ENCODE results near the gene HTR3D. TPM values are rescaled to one million over a fixed set of nuclear protein-coding genes. Genes with fewer than 3 reads are reported as not detected.
A peak's percentile ranks its signal among the peaks of the same experiment; 100 is the strongest.

HTR3D gene
- total and polyA plus RNA-seq, 2 of the 4 experiments (the other 2 are of a cell fraction), result not detected

DNA sequence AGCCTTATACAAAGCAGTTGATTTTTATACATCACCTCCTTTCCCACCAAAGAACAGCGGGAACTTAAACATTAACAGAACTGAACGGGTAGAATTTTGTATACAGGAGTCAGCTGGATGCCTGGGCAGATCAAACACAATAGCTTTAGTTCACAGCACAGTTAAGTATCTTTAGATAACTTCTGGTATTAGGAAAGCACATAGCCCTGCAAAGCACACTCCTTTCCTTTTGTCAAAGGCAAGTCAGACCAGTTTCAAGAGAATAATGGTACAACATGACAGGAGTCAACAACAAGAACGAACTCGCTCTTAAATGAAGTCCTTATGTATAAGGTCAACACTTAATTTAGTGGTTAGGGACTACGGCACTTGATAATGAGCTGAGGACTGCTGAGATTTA lies 40.1 kb upstream of the HTR3D start (continued):
- TF ChIP-seq NFE2L2 (IDR thresholded peaks at IDR 0.05; ENCODE audit: low read depth, low read length) (no peak), MAZ (IDR thresholded peaks at IDR 0.05; ENCODE audit: borderline replicate concordance, low read depth, low read length) (no peak)

DNA sequence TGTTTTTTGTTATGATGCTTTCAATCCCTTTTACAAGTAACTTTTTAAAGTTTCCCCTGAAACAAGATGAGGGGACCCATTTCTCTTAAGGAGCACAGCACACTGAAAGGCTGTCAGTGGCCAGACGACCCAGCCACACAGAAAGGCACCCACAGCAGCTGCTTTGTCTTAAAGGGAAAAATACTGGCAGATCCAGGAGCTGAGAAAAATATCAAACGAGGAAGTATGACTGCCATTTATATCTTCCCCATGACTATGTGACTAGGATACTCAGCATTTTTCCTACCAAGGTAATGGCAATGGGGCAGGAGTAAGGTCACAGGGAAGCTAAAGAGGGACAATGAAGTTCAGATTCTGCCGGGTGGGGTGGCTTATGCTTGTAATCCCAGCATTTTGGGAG lies 29.8 kb upstream of the HTR3D start:
- H2BK20ac ChIP-seq (ENCODE audit: low read depth, low read length), result no peak overlapping the region
- ChIA-PET POLR2A (ENCODE audit: unreplicated experiment) (no interaction called here), CTCF (no interaction called here)
- H3K14ac ChIP-seq (replicated peaks; ENCODE audit: low read depth, low read length), result no peak overlapping the region
- H2AFZ ChIP-seq (replicated peaks; ENCODE audit: low read length, poor library complexity), result no peak overlapping the region
- 0 out of 2 replicates have a peak overlapping the region, but pooled peaks have one; percentile 41 for H4K5ac ChIP-seq (ENCODE audit: low read depth, low read length)
- BruUV-seq (replicated peaks), result no TSS peak
- peaks cover 26% of the 10 kb centered on the region for H3K9me1 ChIP-seq (ENCODE audit: insufficient read depth, low read length)
- H2BK5ac ChIP-seq (ENCODE audit: low read depth, low read length, poor library complexity, severe bottlenecking), result no peak overlapping the region
- H3K27me3 ChIP-seq (ENCODE audit: control insufficient read depth, insufficient read depth, low read length), result no peaks in the 10 kb centered on the region
- no peak overlapping the region for H3K56ac ChIP-seq (ENCODE audit: extremely low read depth, insufficient read depth, low read length)
- no peak overlapping the region for H3K9ac ChIP-seq (ENCODE audit: low read depth, low read length)
- 0 out of 2 replicates have a peak overlapping the region, but pooled peaks have one; percentile 28 for H2BK120ac ChIP-seq (ENCODE audit: low read depth, low read length)
- TF ChIP-seq, protein P1, sequence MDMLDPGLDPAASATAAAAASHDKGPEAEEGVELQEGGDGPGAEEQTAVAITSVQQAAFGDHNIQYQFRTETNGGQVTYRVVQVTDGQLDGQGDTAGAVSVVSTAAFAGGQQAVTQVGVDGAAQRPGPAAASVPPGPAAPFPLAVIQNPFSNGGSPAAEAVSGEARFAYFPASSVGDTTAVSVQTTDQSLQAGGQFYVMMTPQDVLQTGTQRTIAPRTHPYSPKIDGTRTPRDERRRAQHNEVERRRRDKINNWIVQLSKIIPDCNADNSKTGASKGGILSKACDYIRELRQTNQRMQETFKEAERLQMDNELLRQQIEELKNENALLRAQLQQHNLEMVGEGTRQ (IDR thresholded peaks at IDR 0.05; ENCODE audit: low read depth, low read length), result no peak
- TF ChIP-seq MXI1 (IDR thresholded peaks at IDR 0.05; ENCODE audit: borderline replicate concordance, low read depth, low read length) (no peak), RFX5 (IDR thresholded peaks at IDR 0.05; ENCODE audit: low read depth, low read length) (no peak), RAD21 (IDR thresholded peaks at IDR 0.05; ENCODE audit: low read length) (no peak), RCOR1 (IDR thresholded peaks at IDR 0.05; ENCODE audit: insufficient replicate concordance, low read length) (no peak), MAFK (IDR thresholded peaks at IDR 0.05; ENCODE audit: low read depth, low read length) (no peak), POLR2A (IDR thresholded peaks at IDR 0.05; ENCODE audit: low read depth, low read length) (no peak), FOS (IDR thresholded peaks at IDR 0.05; ENCODE audit: low read depth, low read length) (no peak), CHD1 (IDR thresholded peaks at IDR 0.05; ENCODE audit: low read depth, low read length) (no peak), NFE2L2 (IDR thresholded peaks at IDR 0.05; ENCODE audit: low read depth, low read length) (no peak)
- TF ChIP-seq, protein P2, sequence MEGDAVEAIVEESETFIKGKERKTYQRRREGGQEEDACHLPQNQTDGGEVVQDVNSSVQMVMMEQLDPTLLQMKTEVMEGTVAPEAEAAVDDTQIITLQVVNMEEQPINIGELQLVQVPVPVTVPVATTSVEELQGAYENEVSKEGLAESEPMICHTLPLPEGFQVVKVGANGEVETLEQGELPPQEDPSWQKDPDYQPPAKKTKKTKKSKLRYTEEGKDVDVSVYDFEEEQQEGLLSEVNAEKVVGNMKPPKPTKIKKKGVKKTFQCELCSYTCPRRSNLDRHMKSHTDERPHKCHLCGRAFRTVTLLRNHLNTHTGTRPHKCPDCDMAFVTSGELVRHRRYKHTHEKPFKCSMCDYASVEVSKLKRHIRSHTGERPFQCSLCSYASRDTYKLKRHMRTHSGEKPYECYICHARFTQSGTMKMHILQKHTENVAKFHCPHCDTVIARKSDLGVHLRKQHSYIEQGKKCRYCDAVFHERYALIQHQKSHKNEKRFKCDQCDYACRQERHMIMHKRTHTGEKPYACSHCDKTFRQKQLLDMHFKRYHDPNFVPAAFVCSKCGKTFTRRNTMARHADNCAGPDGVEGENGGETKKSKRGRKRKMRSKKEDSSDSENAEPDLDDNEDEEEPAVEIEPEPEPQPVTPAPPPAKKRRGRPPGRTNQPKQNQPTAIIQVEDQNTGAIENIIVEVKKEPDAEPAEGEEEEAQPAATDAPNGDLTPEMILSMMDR (conservative IDR thresholded peaks at IDR 0.05; ENCODE audit: low read depth, low read length), result no peak
- H2AK5ac ChIP-seq (ENCODE audit: low read depth, low read length), result no peak overlapping the region; the same call in 1 of the 2 replicates
- H3K27ac ChIP-seq (ENCODE audit: insufficient read depth, low read length), result no peak overlapping the region; the same call in 1 of the 2 replicates
- no peaks in the 10 kb centered on the region for H4K20me1 ChIP-seq (ENCODE audit: insufficient read depth, low read length)
- ATAC-seq (ENCODE audit: low read depth), result no peak
- H3K4me2 ChIP-seq (ENCODE audit: low read depth, low read length), result no peak overlapping the region
- peak overlapping the region; percentile 6 for H3K4ac ChIP-seq (ENCODE audit: low read depth, low read length)
- H2BK15ac ChIP-seq (ENCODE audit: low read depth, low read length), result no peak overlapping the region
- no peak overlapping the region for H3K23ac ChIP-seq (ENCODE audit: low read depth, low read length)
- intact Hi-C loops (cut with micrococcal nuclease), result no loop called here
- H3K4me1 ChIP-seq (ENCODE audit: control insufficient read depth, insufficient read depth, low read length), result peaks cover 30% of the 10 kb centered on the region
- no peaks in the 10 kb centered on the region for H3K9me3 ChIP-seq (ENCODE audit: control insufficient read depth, insufficient read depth, low read length)
- H3K4me3 ChIP-seq (ENCODE audit: insufficient read depth, low read depth, low read length), result no peak overlapping the region
- H3K36me3 ChIP-seq (ENCODE audit: control insufficient read depth, insufficient read depth, low read length), result no peaks in the 10 kb centered on the region
- no peak overlapping the region for H2AK9ac ChIP-seq (replicated peaks; ENCODE audit: low read depth, low read length, poor library complexity)
- H4K91ac ChIP-seq (ENCODE audit: insufficient read depth, low read depth, low read length), result no peak overlapping the region
- dilution Hi-C loops (cut with HindIII; ENCODE audit: low sequenced_read_pairs, unreplicated experiment), result no loop called here
- no peak for DNase-seq
- no CpG with 5 or more reads among the region's 3 CpGs for WGBS, 2 experiments (ENCODE audit: extremely low coverage in 2 of 2, insufficient read length in 1 of 2)
- H3K79me1 ChIP-seq (ENCODE audit: low read depth in 1 of 2, low read length in 2 of 2), result peaks cover 25 to 62% of the 10 kb centered on the region in 2 experiments
- no peak overlapping the region for H4K8ac ChIP-seq (ENCODE audit: low read depth in 2 of 2, low read length in 2 of 2)
- H3K18ac ChIP-seq (ENCODE audit: low read depth, low read length), result peak overlapping the region; percentile 24; the same call in 1 of the 2 replicates
- in situ Hi-C loops (cut with MboI; ENCODE audit: low sequenced_read_pairs), result no loop called here
